Activated CD4-positive, CD25-positive, alpha-beta regulatory T cell (primary cell): ENCODE results near the gene ST6GALNAC6.
A peak's percentile ranks its signal among the peaks of the same experiment; 100 is the strongest.

Experiments
- DNase-seq, 4 experiments: peaks; one replicate each; lab custom pipeline; 2025; lab: John Stamatoyannopoulos, UW

Gene ST6GALNAC6

GRCh38 chr9:127934248-127934647, 34.8 kb upstream of the ST6GALNAC6 start:
- no peak for DNase-seq

GRCh38 chr9:127931092-127931881, 31.9 kb upstream of the ST6GALNAC6 start:
- DNase-seq = no peak

GRCh38 chr9:127930231-127931091, 31.1 kb upstream of the ST6GALNAC6 start, which contains the start of gene PIP5KL1:
TSS of gene PIP5KL1 (minus strand) at chr9:127930777. CDS start at chr9:127930752, 25 bp downstream.
- DNase-seq = peak; percentile 39 to 55 (median 46)

GRCh38 chr9:127929625-127929979, 30.2 kb upstream of the ST6GALNAC6 start:
- DNase-seq = no peak

- DNase-seq = no peak
Observed at GRCh38 chr9:127928676-127929624, 29.5 kb upstream of the ST6GALNAC6 start.

GRCh38 chr9:127927988-127928675, 28.7 kb upstream of the ST6GALNAC6 start:
- DNase-seq = no peak

- peak; percentile 40 to 70 (median 58) for DNase-seq
Observed at GRCh38 chr9:127927201-127927987, 28.0 kb upstream of the ST6GALNAC6 start.

- no peak for DNase-seq
Observed at GRCh38 chr9:127926906-127927200, 27.4 kb upstream of the ST6GALNAC6 start.

GRCh38 chr9:127925959-127926905, 26.8 kb upstream of the ST6GALNAC6 start:
- no peak for DNase-seq

- DNase-seq = no peak
Observed at GRCh38 chr9:127924736-127925444, 25.5 kb upstream of the ST6GALNAC6 start.

GRCh38 chr9:127923771-127924170, 24.4 kb upstream of the ST6GALNAC6 start:
- no peak for DNase-seq

GRCh38 chr9:127923046-127923445, 23.6 kb upstream of the ST6GALNAC6 start:
- no peak for DNase-seq

GRCh38 chr9:127921557-127922120, 22.2 kb upstream of the ST6GALNAC6 start:
- peak; percentile 51 to 74 (median 56) for DNase-seq

- no peak for DNase-seq
Observed at GRCh38 chr9:127920794-127921193, 21.4 kb upstream of the ST6GALNAC6 start.

GRCh38 chr9:127919253-127919815, 19.9 kb upstream of the ST6GALNAC6 start:
- DNase-seq = no peak

GRCh38 chr9:127918183-127919107, 19.0 kb upstream of the ST6GALNAC6 start:
- DNase-seq = no peak

GRCh38 chr9:127917603-127918002, 18.2 kb upstream of the ST6GALNAC6 start:
- no peak for DNase-seq
